ENCODE results near the gene KRT17. TPM values are rescaled to one million over a fixed set of nuclear protein-coding genes. Genes with fewer than 3 reads are reported as not detected.
A peak's percentile ranks its signal among the peaks of the same experiment; 100 is the strongest.
"Not testable (repeated sequence)": the region's sequence is repeated elsewhere in the genome, so short reads cannot be mapped to it uniquely, and the experiment has no call there.

Gene KRT17
- polyA plus RNA-seq, 2 donors = 92.9 to 191 TPM

DNA sequence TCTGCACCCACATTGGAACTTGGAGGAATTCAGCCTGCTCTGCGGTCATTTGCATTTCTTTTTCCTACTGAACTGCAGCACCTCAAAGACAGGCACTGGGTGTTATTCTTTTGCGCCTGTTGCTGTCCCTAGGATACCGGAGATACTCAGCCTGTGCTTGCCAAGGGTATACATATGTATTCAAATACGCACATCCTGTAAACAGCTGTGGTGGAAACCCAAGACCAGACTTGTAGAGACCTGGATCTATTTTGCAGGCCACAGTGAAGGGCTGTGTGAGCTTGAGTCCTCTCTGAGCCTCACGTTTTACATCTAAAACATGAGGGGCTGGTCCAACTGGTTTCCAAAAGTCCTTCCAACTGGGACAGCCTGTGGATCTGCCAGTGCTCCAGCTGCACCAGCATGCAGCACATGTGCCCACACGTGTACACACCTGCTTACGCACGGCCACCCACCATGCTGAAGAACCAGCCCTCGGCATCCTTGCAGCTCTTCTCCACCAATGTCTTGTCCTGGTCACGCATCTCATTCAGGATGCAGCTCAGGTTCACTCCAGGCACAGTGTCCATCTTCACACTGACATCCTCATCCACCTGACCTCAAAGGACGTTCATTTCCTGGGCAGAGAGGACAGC lies 4.4 kb upstream of the KRT17 start:
- H3K27me3 ChIP-seq (ENCODE audit: control insufficient read depth in 1 of 2, insufficient read depth in 2 of 2, low read length in 2 of 2); H3K4me3 ChIP-seq (ENCODE audit: low read depth in 1 of 2, low read length in 2 of 2); H3K9me3 ChIP-seq (ENCODE audit: control insufficient read depth in 2 of 2, insufficient read depth in 1 of 2, low read depth in 1 of 2, low read length in 1 of 2); H3K36me3 ChIP-seq (ENCODE audit: control insufficient read depth in 2 of 2, insufficient read depth in 2 of 2, low read length in 1 of 2): not testable (repeated sequence)
- Histone ChIP-seq H3K27ac (ENCODE audit: low read depth in 2 of 2, low read length in 1 of 2) (peak overlapping the region in 1 of 2 donors; percentile 45), H3K4me1 (ENCODE audit: control insufficient read depth in 2 of 2, insufficient read depth in 2 of 2, low read length in 1 of 2) (peaks cover 2 to 20% of the 10 kb centered on the region in 2 donors)
- 53 to 70% methylated on average over 11 of the region's 11 CpGs for WGBS, 2 donors

DNA sequence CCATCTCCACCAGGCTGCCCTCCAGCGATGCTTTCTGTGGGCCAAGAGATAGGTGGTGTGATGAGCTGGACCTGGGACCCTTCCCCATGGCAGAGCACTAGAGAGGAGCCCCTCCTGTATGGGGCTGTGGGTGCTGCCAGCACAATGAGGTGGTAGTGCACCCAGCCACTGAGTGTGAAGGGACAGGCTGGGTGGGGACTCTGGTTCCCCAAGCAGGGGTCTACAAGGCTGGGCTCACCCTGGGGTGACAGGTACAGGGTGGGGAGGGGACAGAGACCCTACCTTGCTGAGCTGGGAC lies 3.6 kb upstream of the KRT17 start:
- H3K27ac ChIP-seq (ENCODE audit: low read depth in 2 of 2, low read length in 1 of 2); H3K4me3 ChIP-seq (ENCODE audit: low read depth in 1 of 2, low read length in 2 of 2); H3K9me3 ChIP-seq (ENCODE audit: control insufficient read depth in 2 of 2, insufficient read depth in 1 of 2, low read depth in 1 of 2, low read length in 1 of 2); H3K27me3 ChIP-seq (ENCODE audit: control insufficient read depth in 1 of 2, insufficient read depth in 2 of 2, low read length in 2 of 2); H3K36me3 ChIP-seq (ENCODE audit: control insufficient read depth in 2 of 2, insufficient read depth in 2 of 2, low read length in 1 of 2): not testable (repeated sequence)
- WGBS, 2 donors = 55 to 62% methylated on average over 1 of the region's 1 CpG
- H3K4me1 ChIP-seq (ENCODE audit: control insufficient read depth in 2 of 2, insufficient read depth in 2 of 2, low read length in 1 of 2) = peaks cover 2 to 23% of the 10 kb centered on the region in 2 donors

DNA sequence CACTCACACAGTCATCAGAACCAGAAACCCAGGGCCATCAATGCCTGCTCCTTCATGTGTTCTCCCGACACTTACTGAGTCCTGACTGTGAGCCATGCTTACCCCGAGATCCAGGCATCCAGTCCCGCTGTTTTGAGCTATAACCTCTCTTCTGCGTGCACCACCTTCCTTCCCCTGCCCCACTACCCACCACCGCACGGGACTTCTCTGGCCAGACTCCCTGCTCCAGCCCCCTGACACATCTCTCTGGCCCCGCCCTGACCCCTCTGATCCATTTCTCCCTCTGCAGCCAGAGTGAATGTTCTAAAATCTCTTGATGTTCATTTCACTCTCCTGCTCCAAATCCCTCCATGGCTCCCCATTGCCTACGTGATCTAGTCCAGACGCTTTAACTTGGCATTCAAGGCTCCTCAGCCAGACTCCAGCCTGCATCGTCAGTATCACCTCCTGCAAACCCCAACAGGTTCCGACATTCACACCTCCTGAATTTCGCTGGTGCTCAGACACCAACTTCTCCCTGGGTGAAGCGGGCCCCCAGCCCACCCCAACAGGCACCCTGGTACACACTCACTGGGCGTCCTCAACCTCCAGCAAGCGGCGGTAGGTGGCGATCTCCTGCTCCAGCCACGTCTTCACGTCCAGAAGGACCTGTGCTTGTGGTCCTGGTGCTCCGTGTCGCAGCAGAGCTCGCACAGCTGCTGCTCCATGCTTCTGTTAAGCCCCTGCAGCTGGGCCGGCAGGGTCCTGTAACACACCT lies 3.1 kb upstream of the KRT17 start:
- 87 to 88% methylated on average over 23 of the region's 23 CpGs for whole genome bisulfite sequencing, 2 donors
- Histone ChIP-seq H3K4me1 (ENCODE audit: control insufficient read depth in 2 of 2, insufficient read depth in 2 of 2, low read length in 1 of 2) (peaks cover 2 to 23% of the 10 kb centered on the region in 2 donors), H3K27ac (ENCODE audit: low read depth in 2 of 2, low read length in 1 of 2) (no peak overlapping the region), H3K36me3 (ENCODE audit: control insufficient read depth in 2 of 2, insufficient read depth in 2 of 2, low read length in 1 of 2) (no peaks in the 10 kb centered on the region), H3K4me3 (ENCODE audit: low read depth in 1 of 2, low read length in 2 of 2) (no peak overlapping the region), H3K27me3 (ENCODE audit: control insufficient read depth in 1 of 2, insufficient read depth in 2 of 2, low read length in 2 of 2) (no peaks in the 10 kb centered on the region), H3K9me3 (ENCODE audit: control insufficient read depth in 2 of 2, insufficient read depth in 1 of 2, low read depth in 1 of 2, low read length in 1 of 2) (peaks cover 0 to 2% of the 10 kb centered on the region in 2 donors)

DNA sequence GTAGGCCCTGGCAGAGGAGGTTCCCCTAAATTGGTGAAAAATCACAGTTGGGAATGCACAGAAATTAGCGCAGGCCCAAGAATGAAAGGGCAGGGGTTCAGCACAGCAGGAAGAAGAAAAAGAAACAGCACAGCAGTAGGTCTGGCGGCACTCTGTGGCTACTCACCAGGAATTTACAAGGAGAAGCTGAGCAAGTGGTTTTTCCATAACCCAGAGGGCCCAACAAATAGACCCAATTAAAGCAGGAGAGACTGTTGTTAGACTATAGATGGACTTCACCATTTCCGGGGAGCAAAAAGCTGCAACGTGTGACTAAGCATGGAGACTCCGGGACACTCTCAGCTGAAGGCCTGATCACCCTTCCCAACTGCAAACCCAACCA lies 2.5 kb upstream of the KRT17 start:
- H3K4me1 ChIP-seq (ENCODE audit: control insufficient read depth in 2 of 2, insufficient read depth in 2 of 2, low read length in 1 of 2) = peaks cover 2 to 23% of the 10 kb centered on the region in 2 donors
- not testable (repeated sequence) for H3K9me3 ChIP-seq (ENCODE audit: control insufficient read depth in 2 of 2, insufficient read depth in 1 of 2, low read depth in 1 of 2, low read length in 1 of 2); H3K36me3 ChIP-seq (ENCODE audit: control insufficient read depth in 2 of 2, insufficient read depth in 2 of 2, low read length in 1 of 2); H3K27me3 ChIP-seq (ENCODE audit: control insufficient read depth in 1 of 2, insufficient read depth in 2 of 2, low read length in 2 of 2); H3K27ac ChIP-seq (ENCODE audit: low read depth in 2 of 2, low read length in 1 of 2); H3K4me3 ChIP-seq (ENCODE audit: low read depth in 1 of 2, low read length in 2 of 2)
- 84 to 88% methylated on average over 5 of the region's 5 CpGs for WGBS, 2 donors

DNA sequence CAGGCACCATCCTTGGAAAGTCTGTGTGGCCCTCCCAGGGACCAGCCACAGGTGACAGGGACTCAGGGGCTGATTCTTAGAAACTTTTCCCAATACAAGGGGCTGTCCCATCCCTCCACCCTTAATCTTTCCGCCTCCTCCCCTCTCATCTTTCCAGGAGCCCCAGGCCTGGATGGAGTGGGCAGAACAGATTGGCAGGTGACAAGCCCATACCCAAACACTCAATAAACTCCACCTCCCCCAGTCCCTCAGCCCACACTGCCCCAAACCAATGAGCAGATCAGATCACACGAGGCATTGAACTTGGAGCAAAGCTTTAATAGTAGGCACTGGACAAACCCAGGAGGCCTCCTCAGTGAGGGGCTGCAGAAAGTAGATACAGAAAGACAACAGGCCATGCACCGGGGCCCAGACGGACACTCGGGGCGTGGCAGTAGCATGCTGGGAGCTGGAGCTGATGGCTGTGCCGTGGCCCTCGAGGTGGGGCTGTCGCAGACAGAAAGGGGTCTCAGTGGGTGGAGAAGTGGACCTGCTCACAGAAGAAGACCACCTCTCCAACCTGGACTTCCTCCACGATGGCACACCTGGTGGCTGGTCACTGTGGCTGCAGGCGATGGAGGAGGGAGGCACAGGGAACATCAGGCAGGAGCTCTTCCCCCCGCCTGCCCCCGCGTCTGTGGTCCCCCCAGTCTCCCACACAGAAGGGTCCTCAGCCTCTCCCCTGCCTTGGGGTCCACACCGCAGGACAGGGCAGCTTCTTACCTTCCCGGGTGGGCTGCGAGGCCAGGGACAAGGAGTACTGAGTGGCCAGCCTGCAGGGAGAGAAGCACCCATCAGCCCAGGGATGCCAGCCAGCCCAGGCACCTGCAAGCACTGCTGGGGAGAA lies 1.9 kb upstream of the KRT17 start:
- H3K27ac ChIP-seq (ENCODE audit: low read depth in 2 of 2, low read length in 1 of 2); H3K27me3 ChIP-seq (ENCODE audit: control insufficient read depth in 1 of 2, insufficient read depth in 2 of 2, low read length in 2 of 2); H3K9me3 ChIP-seq (ENCODE audit: control insufficient read depth in 2 of 2, insufficient read depth in 1 of 2, low read depth in 1 of 2, low read length in 1 of 2); H3K36me3 ChIP-seq (ENCODE audit: control insufficient read depth in 2 of 2, insufficient read depth in 2 of 2, low read length in 1 of 2); H3K4me3 ChIP-seq (ENCODE audit: low read depth in 1 of 2, low read length in 2 of 2): not testable (repeated sequence)
- H3K4me1 ChIP-seq (ENCODE audit: control insufficient read depth in 2 of 2, insufficient read depth in 2 of 2, low read length in 1 of 2) = peaks cover 2 to 23% of the 10 kb centered on the region in 2 donors
- WGBS, 2 donors = 87 to 91% methylated on average over 16 to 17 of the region's 17 CpGs

DNA sequence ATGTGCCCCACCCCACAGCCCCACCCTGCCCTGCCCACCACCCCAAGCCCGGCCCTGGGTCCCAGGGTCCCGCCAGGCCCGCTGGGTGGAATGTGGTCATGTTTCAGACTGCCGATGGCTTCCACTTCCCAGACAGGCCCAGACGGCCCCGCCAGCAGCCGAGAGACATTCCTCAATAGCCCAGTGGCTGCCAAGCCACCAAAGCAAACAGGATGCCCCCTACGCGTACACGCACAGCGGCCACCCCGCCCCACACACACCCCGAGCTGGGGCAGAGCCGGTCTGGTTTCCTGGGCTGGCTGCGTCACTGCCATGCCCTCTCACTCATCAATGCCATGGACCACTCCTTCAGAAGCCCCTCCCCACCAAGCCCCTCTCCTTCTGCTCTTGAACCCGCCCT lies 1.2 kb upstream of the KRT17 start:
- no peak overlapping the region for H3K4me3 ChIP-seq (ENCODE audit: low read depth in 1 of 2, low read length in 2 of 2)
- no peaks in the 10 kb centered on the region for H3K36me3 ChIP-seq (ENCODE audit: control insufficient read depth in 2 of 2, insufficient read depth in 2 of 2, low read length in 1 of 2)
- no peak overlapping the region for H3K27ac ChIP-seq (ENCODE audit: low read depth in 2 of 2, low read length in 1 of 2)
- WGBS, 2 donors = 44 to 50% methylated on average over 16 of the region's 16 CpGs
- no peaks in the 10 kb centered on the region for H3K27me3 ChIP-seq (ENCODE audit: control insufficient read depth in 1 of 2, insufficient read depth in 2 of 2, low read length in 2 of 2)
- peaks cover 2 to 27% of the 10 kb centered on the region in 2 donors for H3K4me1 ChIP-seq (ENCODE audit: control insufficient read depth in 2 of 2, insufficient read depth in 2 of 2, low read length in 1 of 2)
- H3K9me3 ChIP-seq (ENCODE audit: control insufficient read depth in 2 of 2, insufficient read depth in 1 of 2, low read depth in 1 of 2, low read length in 1 of 2) = peaks cover 0 to 2% of the 10 kb centered on the region in 2 donors

DNA sequence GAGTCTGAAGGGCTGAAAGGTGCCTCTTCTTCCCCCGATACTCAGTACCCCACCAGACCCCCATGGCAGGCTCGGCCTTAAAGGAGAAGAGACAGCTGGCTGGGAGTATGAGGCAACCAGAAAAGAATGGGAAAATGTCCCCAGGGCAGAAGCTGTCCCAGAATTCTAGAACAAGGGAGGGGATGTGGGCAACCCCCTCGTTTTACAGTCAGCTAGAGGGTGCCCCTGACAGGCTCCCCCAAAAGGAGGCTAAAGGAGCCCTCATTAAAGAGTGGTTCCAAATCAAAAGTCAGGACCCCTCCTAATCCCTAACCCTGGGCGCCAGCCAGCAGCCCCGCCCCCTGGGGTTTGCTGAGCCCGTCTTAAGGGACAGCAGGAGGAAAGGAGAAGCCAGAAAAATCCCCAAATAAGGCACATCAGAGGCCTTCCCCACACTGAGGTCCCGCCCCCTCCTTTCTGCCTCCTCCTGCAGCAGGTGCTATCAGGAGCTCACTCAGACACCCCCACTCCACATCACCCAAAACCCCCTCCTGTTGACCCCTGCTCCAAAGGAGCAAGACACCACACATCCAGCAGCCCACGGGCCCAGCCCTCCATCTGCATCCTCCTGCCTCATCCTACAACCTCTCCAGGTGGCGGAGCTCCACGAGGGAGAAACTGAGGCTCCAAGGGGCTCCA lies 1.1 kb downstream of the KRT17 start:
- H3K36me3 ChIP-seq (ENCODE audit: control insufficient read depth in 2 of 2, insufficient read depth in 2 of 2, low read length in 1 of 2); H3K27me3 ChIP-seq (ENCODE audit: control insufficient read depth in 1 of 2, insufficient read depth in 2 of 2, low read length in 2 of 2); H3K9me3 ChIP-seq (ENCODE audit: control insufficient read depth in 2 of 2, insufficient read depth in 1 of 2, low read depth in 1 of 2, low read length in 1 of 2); H3K27ac ChIP-seq (ENCODE audit: low read depth in 2 of 2, low read length in 1 of 2): not testable (repeated sequence)
- Histone ChIP-seq H3K4me1 (ENCODE audit: control insufficient read depth in 2 of 2, insufficient read depth in 2 of 2, low read length in 1 of 2) (peaks cover 2 to 26% of the 10 kb centered on the region in 2 donors), H3K4me3 (ENCODE audit: low read depth in 1 of 2, low read length in 2 of 2) (peak overlapping the region in 1 of 2 donors; percentile 20)
- 50 to 65% methylated on average over 10 of the region's 10 CpGs for WGBS, 2 donors

DNA sequence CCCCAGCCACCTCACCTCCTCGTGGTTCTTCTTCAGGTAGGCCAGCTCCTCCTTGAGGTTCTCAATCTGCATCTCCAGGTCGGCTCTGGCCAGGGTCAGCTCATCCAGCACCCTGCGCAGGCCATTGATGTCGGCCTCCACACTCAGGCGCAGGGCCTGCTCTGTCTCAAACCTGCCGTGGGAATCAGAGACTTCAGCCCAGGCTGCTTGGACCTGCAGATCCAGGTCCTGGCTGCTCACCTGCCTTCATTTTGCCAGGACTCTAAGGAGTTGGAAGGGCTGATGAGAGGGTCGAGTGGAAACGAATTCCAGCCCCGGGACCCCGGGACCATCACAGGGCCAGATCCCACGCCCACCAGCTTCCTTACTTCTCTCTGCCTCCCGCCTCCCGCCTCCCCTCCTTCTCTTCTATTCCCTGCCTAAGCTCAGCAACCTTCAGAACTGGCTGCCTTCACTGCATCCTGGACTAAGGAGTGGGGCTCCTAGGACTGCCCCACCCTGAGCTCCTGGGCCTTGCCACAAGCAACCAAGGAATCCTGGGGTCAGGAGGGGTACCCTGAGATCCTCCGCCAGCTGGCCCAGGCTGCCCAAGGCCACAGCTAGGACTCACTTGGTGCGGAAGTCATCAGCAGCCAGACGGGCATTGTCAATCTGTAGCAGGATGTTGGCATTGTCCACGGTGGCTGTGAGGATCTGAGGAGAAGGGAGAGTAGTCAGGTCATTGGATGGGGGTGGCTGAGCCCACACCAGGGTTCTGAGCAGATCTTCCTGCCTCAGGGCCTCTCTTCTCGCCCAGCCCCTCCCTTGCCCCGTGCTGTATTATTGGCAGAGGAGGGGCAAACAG lies 1.8 kb downstream of the KRT17 start:
- not testable (repeated sequence) for H3K9me3 ChIP-seq (ENCODE audit: control insufficient read depth in 2 of 2, insufficient read depth in 1 of 2, low read depth in 1 of 2, low read length in 1 of 2); H3K27ac ChIP-seq (ENCODE audit: low read depth in 2 of 2, low read length in 1 of 2); H3K27me3 ChIP-seq (ENCODE audit: control insufficient read depth in 1 of 2, insufficient read depth in 2 of 2, low read length in 2 of 2); H3K36me3 ChIP-seq (ENCODE audit: control insufficient read depth in 2 of 2, insufficient read depth in 2 of 2, low read length in 1 of 2)
- Histone ChIP-seq H3K4me3 (ENCODE audit: low read depth in 1 of 2, low read length in 2 of 2) (peak overlapping the region in 1 of 2 donors; percentile 20), H3K4me1 (ENCODE audit: control insufficient read depth in 2 of 2, insufficient read depth in 2 of 2, low read length in 1 of 2) (peaks cover 2 to 20% of the 10 kb centered on the region in 2 donors)
- 64 to 73% methylated on average over 19 of the region's 19 CpGs for WGBS, 2 donors

DNA sequence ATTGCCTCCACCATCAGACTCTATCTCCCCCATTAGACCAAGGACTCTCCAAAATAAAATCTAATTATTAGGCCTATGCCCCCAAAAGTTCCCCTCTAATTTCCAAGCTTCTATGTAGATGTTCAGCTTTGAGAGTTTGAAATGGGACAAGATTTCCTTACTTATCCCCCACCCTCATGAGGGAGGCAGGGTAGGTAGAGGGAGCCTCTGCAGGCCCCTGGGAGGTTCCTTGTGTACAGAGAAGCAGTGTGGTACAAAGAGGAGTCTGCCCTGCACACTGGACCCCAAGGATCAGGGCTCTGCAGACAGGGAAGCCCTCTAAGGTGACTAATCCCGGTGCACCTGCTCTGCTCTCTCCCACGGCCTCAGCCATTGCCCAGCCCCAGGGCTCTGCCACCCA lies 2.5 kb downstream of the KRT17 start:
- H3K4me1 ChIP-seq (ENCODE audit: control insufficient read depth in 2 of 2, insufficient read depth in 2 of 2, low read length in 1 of 2) = peaks cover 2 to 20% of the 10 kb centered on the region in 2 donors
- 60 to 80% methylated on average over 2 of the region's 2 CpGs for whole genome bisulfite sequencing, 2 donors
- no peaks in the 10 kb centered on the region for H3K36me3 ChIP-seq (ENCODE audit: control insufficient read depth in 2 of 2, insufficient read depth in 2 of 2, low read length in 1 of 2)
- no peaks in the 10 kb centered on the region for H3K9me3 ChIP-seq (ENCODE audit: control insufficient read depth in 2 of 2, insufficient read depth in 1 of 2, low read depth in 1 of 2, low read length in 1 of 2)
- no peak overlapping the region for H3K27ac ChIP-seq (ENCODE audit: low read depth in 2 of 2, low read length in 1 of 2)
- no peaks in the 10 kb centered on the region for H3K27me3 ChIP-seq (ENCODE audit: control insufficient read depth in 1 of 2, insufficient read depth in 2 of 2, low read length in 2 of 2)
- peak overlapping the region in 1 of 2 donors; percentile 20 for H3K4me3 ChIP-seq (ENCODE audit: low read depth in 1 of 2, low read length in 2 of 2)

All from esophagus (tissue), 2 donors.